Hematopoietic multipotent progenitor cell treated with erythropoietin and hydrocortisone succinate and interleukin-3 and kit ligand, for 4 days (in vitro differentiated cells): Measurements from ENCODE around the gene P2RX1.

Source experiments
- DNase-seq: peaks from one replicate; pipeline ENCODE4 v3.0.0-alpha.2; 2015

Gene P2RX1

DNA sequence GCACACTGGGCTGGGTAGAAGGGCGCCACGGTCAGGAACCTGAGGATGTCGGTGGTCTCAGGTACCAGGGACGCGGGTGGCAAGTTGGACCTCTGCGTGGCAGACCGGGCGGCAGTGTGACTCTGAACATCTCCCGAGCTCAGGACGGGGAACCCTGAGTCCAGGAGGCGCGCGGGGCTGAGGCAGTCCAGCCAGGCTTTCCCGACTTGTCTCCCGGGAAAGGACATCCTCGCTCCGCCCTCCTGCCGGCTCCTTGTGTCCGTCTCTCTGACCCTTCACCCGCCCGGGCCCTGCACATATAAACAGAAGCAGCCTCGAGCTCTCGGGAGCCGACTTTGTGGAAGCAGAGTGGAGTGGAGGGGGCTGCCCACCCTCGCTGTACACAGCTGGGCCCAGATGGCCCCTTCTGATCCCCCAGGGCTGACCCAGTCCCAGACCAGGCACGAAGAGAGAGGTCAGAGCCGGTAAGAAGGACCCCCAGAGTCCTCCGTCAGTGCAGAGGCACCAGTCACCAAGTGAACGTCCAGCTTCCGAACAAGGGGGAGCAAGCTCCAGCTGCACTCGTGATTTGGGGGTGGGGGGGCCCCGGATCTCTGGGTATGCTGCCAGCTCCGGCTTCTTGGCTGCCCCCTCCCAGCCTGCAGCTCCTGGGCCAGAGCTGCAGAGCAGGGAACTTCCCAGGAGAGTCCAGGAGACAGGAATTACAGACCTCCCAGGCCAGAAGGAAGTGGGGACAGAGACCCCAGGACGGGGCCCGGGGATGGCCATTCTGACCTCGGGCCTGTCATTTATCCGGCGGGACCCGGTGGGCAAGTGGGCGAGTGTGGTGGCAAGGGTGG is 8.5 kb upstream of the P2RX1 start:
- DNase-seq = no peak

DNA sequence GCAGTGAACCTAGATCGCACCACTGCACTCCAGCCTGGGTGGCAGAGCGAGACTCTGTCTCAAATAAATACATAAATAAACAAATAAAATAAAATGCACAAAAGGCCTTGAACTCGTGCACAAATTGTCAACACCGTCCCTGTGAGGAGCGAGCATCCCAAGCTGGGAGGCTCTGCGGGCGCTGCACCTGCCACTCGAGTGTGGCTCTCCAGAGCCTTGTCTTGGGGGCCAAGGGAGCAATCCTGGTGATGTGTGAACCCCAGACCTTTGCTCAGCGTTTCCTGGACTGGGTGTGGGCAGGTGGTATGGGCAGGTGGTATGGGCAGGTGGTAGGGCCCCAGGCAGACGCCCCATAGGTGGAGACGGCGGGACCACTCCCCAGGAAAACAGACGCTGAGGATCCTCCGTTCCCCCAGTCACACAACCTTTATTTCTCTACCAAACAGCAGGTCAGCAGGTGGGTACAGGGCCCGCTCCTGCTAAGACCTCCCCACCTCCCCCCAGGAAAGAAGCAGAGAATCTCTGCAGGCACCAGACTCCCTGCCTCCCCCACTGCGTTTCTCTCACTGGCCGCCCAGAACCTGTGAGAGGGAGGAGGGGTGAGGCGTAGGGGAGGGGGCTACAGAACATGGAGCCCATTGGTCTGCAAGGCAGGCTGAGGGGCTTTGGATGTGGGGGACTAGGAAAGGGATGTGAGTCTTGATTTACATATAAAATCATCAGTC is 7.4 kb upstream of the P2RX1 start:
- no peak for DNase-seq

DNA sequence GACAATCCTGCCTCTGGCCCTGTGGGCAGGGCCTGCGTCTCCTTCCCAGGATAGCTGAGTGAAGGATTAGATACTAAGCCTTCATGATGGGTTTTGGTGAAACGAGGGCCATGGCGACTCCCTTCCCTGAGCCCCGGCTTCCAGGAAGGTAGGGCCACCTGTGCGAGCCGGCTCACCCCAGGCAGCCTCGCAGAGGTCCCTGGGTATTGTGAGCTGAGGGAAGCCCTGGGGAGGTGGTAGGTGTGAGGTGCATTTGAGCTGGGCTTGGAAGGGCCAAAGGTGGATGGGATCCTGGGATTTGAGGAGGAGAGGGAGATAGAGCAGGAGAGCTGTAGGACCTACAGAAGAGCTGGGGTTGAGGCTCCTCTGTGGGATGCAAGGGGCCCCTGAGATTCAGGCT is 6.5 kb upstream of the P2RX1 start:
- no peak for DNase-seq

DNA sequence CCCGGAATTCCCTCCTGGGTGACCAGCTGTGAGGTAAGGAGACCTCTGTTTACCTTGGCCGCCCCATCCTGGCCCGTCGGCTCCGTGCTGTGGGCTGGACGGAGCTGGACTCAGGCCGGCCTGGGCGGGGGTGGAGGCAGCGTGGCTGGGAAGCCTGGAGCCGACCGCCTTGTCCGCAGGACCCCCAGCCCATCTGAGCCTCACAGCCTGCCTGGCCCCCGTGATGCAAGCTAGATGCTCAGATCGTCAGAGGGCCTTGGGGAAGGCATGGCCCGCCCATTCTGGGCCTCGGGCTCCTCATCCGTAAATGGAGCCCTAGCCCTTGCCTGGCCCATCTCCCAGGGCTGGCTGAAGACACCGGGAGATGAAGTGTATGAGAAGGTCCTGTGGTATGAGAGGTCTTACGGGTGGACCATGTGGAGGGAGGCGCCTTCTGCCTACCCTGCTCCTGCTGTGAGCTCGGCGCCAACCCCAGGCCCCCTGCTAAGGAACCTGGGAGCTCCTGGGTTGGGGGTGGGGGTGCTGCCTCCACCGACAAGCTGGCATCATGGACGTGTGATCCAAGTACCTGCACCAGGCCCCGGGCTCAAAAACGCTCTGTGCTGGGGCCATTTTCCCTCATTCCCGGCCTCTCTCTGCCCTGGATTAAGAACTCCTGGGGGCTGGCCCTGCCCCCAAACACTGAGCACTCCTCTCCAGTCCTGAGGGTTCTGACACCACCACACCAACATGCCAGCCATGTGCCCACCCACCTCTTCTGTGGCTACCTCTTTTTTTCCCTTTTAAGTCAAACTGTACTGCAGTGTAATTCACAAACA is 5.4 kb upstream of the P2RX1 start:
- no peak for DNase-seq

GRCh38 chr17:3921006-3921405 is 4.7 kb upstream of the P2RX1 start:
- DNase-seq = peak; percentile 55

DNA sequence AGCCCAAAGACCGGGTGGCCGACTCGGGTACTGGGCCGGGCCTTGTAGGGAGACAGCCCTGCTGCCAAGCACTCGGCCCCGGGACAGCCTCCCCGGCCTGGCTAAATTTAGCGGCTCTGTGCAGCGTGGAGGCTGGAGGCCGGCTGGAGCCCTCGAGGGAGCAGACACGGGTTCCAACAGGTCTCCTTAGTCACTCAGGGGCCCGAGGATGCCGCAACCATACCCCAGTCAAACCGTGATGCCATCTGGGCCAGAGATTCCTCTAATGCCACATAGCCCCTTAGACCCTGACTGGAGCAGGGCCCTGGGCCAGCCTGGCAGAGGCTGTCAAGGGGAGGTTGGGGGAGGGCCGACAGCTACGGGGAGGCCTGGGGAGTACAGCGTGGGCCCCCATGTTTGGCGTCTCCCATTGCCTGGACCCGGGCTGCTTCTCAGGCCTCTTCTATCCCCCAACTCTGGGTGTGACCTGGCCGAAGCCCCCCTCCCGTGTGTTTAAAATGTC is 2.9 kb upstream of the P2RX1 start:
- DNase-seq = no peak

GRCh38 chr17:3918372-3919122 is 2.3 kb upstream of the P2RX1 start:
- DNase-seq = no peak

GRCh38 chr17:3917391-3917931 is 1.2 kb upstream of the P2RX1 start:
- peak; percentile 87 for DNase-seq

DNA sequence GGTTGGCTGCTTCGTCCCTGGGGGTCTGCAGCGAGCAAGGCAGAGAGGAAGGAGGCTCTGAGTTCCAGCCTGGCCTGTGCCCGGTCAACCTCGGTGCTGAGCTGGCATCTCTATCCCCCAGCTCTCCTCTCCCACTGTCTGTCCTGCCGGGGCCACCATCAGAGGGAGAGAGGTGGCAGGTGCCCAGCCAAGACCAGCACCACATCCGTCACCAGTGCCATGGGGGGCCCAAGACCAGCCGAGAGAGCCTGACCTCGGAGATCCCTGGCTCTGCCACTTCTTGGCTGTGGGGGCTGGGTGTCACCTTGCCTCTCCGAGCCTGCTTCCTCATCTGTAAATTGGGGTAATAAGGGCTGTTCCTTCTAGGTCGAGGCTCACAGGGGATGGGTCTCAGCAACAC is 560 bp upstream of the P2RX1 start:
- peak; percentile 85 for DNase-seq

DNA sequence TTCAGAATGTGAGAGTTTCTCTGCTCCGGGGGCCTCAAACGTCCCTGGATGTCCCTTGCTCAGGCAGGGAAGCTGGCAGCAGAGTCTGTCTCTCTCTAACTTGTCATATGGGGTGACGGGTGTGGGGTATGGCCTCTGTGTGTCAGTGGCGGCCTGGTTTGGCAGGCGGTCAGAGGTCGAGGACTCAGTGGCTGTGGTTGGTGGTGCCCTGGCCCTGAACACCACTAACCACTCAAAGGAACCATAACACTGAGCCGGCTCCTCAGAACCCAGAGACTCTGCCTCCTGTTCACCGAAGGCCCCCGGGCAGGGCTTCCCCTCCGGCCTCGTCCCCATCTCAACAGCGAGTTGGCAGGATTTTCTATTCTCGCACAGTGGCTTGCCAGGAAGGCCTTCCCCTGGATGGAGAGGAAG is 677 bp downstream of the P2RX1 start:
- peak; percentile 75 for DNase-seq

- peak; percentile 65 for DNase-seq
These were observed 2.0 kb downstream of the P2RX1 start for GRCh38 chr17:3914312-3914670.

- peak; percentile 94 for DNase-seq
These were observed 2.5 kb downstream of the P2RX1 start for GRCh38 chr17:3913531-3914311.

DNA sequence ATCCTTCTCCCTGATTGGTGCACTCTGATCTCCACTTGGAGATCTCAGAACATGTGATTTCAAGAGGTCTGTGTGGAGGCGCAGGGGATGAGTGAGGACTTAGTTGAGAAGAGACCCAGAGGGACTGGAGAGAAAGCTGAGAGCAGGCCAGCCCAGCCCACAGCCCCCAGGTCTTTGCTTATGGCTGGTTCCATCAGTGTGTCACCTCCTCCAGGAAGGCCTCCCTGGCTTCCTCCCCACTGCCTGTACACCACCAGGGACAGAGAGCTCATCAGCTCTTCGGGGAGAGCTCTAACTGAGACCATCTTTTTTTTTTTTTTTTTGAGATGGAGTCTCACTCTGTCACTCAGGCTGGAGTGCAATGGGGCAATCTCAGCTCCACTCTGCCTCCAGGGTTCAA is 3.4 kb downstream of the P2RX1 start:
- DNase-seq = no peak

DNA sequence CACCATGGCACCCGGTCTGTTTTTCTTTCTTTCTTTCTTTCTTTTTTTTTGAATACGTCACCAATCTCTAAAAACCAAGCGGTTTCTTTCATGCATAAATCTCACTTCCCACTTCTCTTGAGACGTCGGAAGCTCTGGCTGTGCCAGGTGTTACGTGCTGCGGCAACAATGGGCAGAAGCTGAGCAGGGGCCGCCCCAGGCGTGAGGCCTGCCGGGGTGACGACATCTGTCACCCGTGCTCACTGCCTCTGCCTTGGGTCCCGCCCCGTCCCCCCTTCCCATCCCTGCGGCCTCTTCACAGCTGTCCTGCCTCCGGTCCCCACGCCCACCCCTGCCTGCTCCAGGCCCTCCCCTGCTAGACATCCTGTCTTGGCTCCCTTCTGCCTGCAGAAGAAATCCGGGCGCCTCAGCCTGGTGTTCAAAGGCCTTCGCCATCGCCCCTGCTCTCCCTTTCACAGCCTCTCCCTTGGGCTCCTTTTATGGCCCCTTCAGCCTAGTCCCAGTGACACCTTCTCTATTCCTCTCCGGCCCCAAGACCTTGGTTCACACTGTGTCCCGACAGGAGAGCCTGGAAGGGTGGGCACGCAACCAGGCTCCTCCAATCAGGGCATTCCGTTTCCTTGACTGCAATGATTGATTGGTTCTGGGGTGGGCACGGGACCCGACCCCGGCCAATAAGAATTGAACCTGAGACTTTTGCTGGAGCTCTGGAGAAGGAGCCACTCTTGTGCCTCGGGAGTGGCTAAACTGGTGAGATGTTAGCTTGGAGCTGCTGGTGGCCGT is 4.8 kb downstream of the P2RX1 start:
- DNase-seq = peak; percentile 88

- no peak for DNase-seq
These were observed 5.6 kb downstream of the P2RX1 start for GRCh38 chr17:3910420-3911270.

DNA sequence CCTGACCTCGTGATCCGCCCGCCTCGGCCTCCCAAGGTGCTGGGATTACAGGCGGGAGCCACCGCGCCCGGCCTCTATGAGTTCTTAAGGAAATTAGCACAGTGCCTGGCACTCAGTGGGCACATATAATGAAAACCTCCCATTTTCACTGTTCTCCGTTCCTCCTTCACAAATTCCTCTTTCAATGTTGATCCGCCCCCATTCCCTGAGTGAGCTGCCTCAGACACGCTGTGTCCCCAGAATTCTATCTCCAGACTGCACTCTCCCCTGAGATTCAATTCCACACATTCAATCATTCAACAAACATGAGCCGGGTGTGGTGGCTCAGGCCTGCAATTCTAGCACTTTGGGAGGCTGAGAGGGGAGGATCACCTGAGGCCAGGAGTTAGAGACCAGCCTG is 7.0 kb downstream of the P2RX1 start:
- DNase-seq = no peak

GRCh38 chr17:3907483-3908216 is 8.6 kb downstream of the P2RX1 start:
- DNase-seq = no peak

GRCh38 chr17:3906881-3907280 is 9.4 kb downstream of the P2RX1 start:
- DNase-seq = no peak

DNA sequence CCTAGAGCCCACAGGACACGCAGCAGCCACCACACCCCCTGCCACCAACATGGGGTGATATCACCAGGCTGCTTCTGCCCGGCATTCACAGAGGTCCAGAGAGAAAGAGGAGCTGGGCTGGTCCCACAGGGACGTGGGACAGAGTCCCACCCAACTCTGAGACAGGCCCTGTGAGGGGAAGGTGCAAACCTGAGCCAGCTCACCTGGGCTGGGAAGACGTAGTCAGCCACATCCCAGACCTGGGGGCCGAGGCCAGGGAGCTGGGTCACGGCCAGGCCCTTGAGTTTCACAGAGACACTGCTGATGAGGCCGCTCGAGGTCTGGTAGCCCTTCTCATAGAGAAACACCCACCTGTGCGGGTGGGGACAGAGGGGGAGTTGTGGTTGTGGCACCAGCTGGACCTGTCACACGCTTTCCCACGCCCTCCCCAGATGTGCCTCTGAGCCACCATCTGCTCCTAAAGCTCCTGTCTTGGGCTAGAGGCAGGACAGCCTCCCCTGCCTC is 11.2 kb downstream of the P2RX1 start:
- no peak for DNase-seq
